Peyer's patch (tissue), 4 donors: Measurements from ENCODE around the gene CHMP4B.

Experiments
- CTCF ChIP-seq, 6 experiments: fragments of 450-650 bp in 4 of 6; fragments of 200-600 bp in 2 of 6; sonication (generic) in 1 of 6; IDR thresholded peaks; one replicate each; pipeline ENCODE4 v1.5.1; 2017 to 2019; ENCODE audit warnings: antibody characterized with exemption in 6 of 6, mild to moderate bottlenecking in 3 of 6, moderate library complexity in 1 of 6
- POLR2A ChIP-seq, 2 donors: fragments of 450-650 bp; IDR thresholded peaks; one replicate each; pipeline ENCODE4 v1.5.1; 2017; ENCODE audit warnings: antibody characterized with exemption in 2 of 2, mild to moderate bottlenecking in 2 of 2, moderate library complexity in 2 of 2

- no peak for TF ChIP-seq CTCF (IDR thresholded peaks at IDR 0.05)
- no peak for TF ChIP-seq POLR2A (IDR thresholded peaks at IDR 0.05)
Observed at GRCh38 chr20:33765592-33765991, 45.6 kb upstream of the CHMP4B start.
